Mucosa of stomach (tissue), 1 donor: ENCODE results near the gene EID3.
"Not testable (repeated sequence)": the region's sequence is repeated elsewhere in the genome, so short reads cannot be mapped to it uniquely, and the experiment has no call there.

Experiments used
- H3K27me3 ChIP-seq: one replicate; pipeline ENCODE4 v1.7.0; 2013; ENCODE audit warnings: mild to moderate bottlenecking, low read length; ENCODE audit not compliant: control insufficient read depth, insufficient read depth
- H3K36me3 ChIP-seq: one replicate; pipeline ENCODE4 v1.7.0; 2013; ENCODE audit warnings: low read length; ENCODE audit not compliant: control insufficient read depth, insufficient read depth
- H3K4me1 ChIP-seq: one replicate; pipeline ENCODE4 v1.7.0; 2013; ENCODE audit warnings: mild to moderate bottlenecking, low read length; ENCODE audit not compliant: control insufficient read depth, insufficient read depth
- H3K4me3 ChIP-seq: one replicate; pipeline ENCODE4 v1.7.0; 2013; ENCODE audit warnings: low read length
- H3K9ac ChIP-seq: one replicate; pipeline ENCODE4 v1.7.0; 2013; ENCODE audit warnings: mild to moderate bottlenecking, low read length, moderate library complexity
- H3K9me3 ChIP-seq: one replicate; pipeline ENCODE4 v1.7.0; 2013; ENCODE audit warnings: mild to moderate bottlenecking, low read length, moderate library complexity; ENCODE audit not compliant: control insufficient read depth
- donor health status: Pancreatic carcinoma.

The EID3 gene

GRCh38 chr12:104319028-104319427, 15.5 kb downstream of the EID3 start:
- H3K9me3 ChIP-seq = no peaks in the 10 kb centered on the region
- no peak overlapping the region for H3K4me3 ChIP-seq
- no peaks in the 10 kb centered on the region for H3K4me1 ChIP-seq
- no peak overlapping the region for H3K9ac ChIP-seq
- no peaks in the 10 kb centered on the region for H3K27me3 ChIP-seq
- no peaks in the 10 kb centered on the region for H3K36me3 ChIP-seq

GRCh38 chr12:104319918-104320626, 16.5 kb downstream of the EID3 start:
- Histone ChIP-seq H3K4me1 (no peaks in the 10 kb centered on the region), H3K9me3 (no peaks in the 10 kb centered on the region), H3K4me3 (no peak overlapping the region), H3K27me3 (no peaks in the 10 kb centered on the region), H3K9ac (no peak overlapping the region), H3K36me3 (peaks cover 4% of the 10 kb centered on the region)

- Histone ChIP-seq H3K4me1 (no peaks in the 10 kb centered on the region), H3K36me3 (peaks cover 4% of the 10 kb centered on the region), H3K9me3 (no peaks in the 10 kb centered on the region), H3K27me3 (no peaks in the 10 kb centered on the region), H3K4me3 (no peak overlapping the region), H3K9ac (no peak overlapping the region)
These were observed 17.1 kb downstream of the EID3 start for GRCh38 chr12:104320627-104321024.

GRCh38 chr12:104321949-104322348, 18.4 kb downstream of the EID3 start:
- no peak overlapping the region for H3K4me3 ChIP-seq
- peaks cover 4% of the 10 kb centered on the region for H3K36me3 ChIP-seq
- H3K27me3 ChIP-seq = no peaks in the 10 kb centered on the region
- no peaks in the 10 kb centered on the region for H3K9me3 ChIP-seq
- no peaks in the 10 kb centered on the region for H3K4me1 ChIP-seq
- no peak overlapping the region for H3K9ac ChIP-seq

GRCh38 chr12:104322533-104322932, 19.0 kb downstream of the EID3 start:
- H3K36me3 ChIP-seq, H3K9ac ChIP-seq, H3K4me1 ChIP-seq: not testable (repeated sequence)

GRCh38 chr12:104323899-104324298, 20.4 kb downstream of the EID3 start:
- no peaks in the 10 kb centered on the region for H3K4me1 ChIP-seq
- H3K27me3 ChIP-seq = no peaks in the 10 kb centered on the region
- H3K4me3 ChIP-seq = no peak overlapping the region
- H3K9me3 ChIP-seq = no peaks in the 10 kb centered on the region
- H3K9ac ChIP-seq = no peak overlapping the region
- peaks cover 4% of the 10 kb centered on the region for H3K36me3 ChIP-seq

More at GRCh38 chr12:104322533-104322932, 19.0 kb downstream of the EID3 start:
- not testable (repeated sequence) for H3K9me3 ChIP-seq, H3K4me3 ChIP-seq, H3K27me3 ChIP-seq

- not testable (repeated sequence) for H3K4me1 ChIP-seq, H3K9ac ChIP-seq, H3K9me3 ChIP-seq, H3K4me3 ChIP-seq, H3K36me3 ChIP-seq, H3K27me3 ChIP-seq
These were observed 24.7 kb downstream of the EID3 start for GRCh38 chr12:104328278-104328677.

GRCh38 chr12:104328790-104329189, 25.3 kb downstream of the EID3 start:
- H3K9me3 ChIP-seq = no peaks in the 10 kb centered on the region
- H3K36me3 ChIP-seq = peaks cover 4% of the 10 kb centered on the region
- no peaks in the 10 kb centered on the region for H3K27me3 ChIP-seq
- H3K9ac ChIP-seq = no peak overlapping the region
- no peaks in the 10 kb centered on the region for H3K4me1 ChIP-seq
- H3K4me3 ChIP-seq = no peak overlapping the region

- H3K36me3 ChIP-seq = no peaks in the 10 kb centered on the region
- no peak overlapping the region for H3K4me3 ChIP-seq
- no peak overlapping the region for H3K9ac ChIP-seq
- no peaks in the 10 kb centered on the region for H3K27me3 ChIP-seq
- no peaks in the 10 kb centered on the region for H3K4me1 ChIP-seq
- no peaks in the 10 kb centered on the region for H3K9me3 ChIP-seq
These were observed 26.4 kb downstream of the EID3 start for GRCh38 chr12:104329707-104330532.

- no peaks in the 10 kb centered on the region for H3K4me1 ChIP-seq
- H3K9ac ChIP-seq = no peak overlapping the region
These were observed 27.8 kb downstream of the EID3 start for GRCh38 chr12:104331376-104331775.

GRCh38 chr12:104332273-104332672, 28.7 kb downstream of the EID3 start:
- not testable (repeated sequence) for H3K9me3 ChIP-seq, H3K4me3 ChIP-seq, H3K27me3 ChIP-seq, H3K36me3 ChIP-seq, H3K4me1 ChIP-seq, H3K9ac ChIP-seq

More at GRCh38 chr12:104331376-104331775, 27.8 kb downstream of the EID3 start:
- H3K4me3 ChIP-seq = no peak overlapping the region
- H3K36me3 ChIP-seq = no peaks in the 10 kb centered on the region
- no peaks in the 10 kb centered on the region for H3K9me3 ChIP-seq
- no peaks in the 10 kb centered on the region for H3K27me3 ChIP-seq

- no peak overlapping the region for H3K4me3 ChIP-seq
- H3K9ac ChIP-seq = no peak overlapping the region
- H3K36me3 ChIP-seq = no peaks in the 10 kb centered on the region
- H3K4me1 ChIP-seq = no peaks in the 10 kb centered on the region
- H3K27me3 ChIP-seq = no peaks in the 10 kb centered on the region
- no peaks in the 10 kb centered on the region for H3K9me3 ChIP-seq
These were observed 30.2 kb downstream of the EID3 start for GRCh38 chr12:104333692-104334255.
